ENCODE results near the gene PCDHGA9. TPM values are rescaled to one million over a fixed set of nuclear protein-coding genes. Genes with fewer than 3 reads are reported as not detected.

Gene PCDHGA9
- total RNA-seq (2022; extraction: Qiagen RNA extraction; ENCODE audit: low read depth) = 0.09 TPM in 1 of 5 replicates, not detected in the others

GRCh38 chr5:141402553-141403243 lies at the start of gene PCDHGA9:
Gene PCDHGA9 (plus strand): TSS chr5:141402778. CDS start chr5:141402953, 175 bp downstream.

GRCh38 chr5:141354900-141355469 lies 47.6 kb upstream of the PCDHGA9 start, which contains the start of gene PCDHGA4:
Gene PCDHGA4 (plus strand): TSS chr5:141355021. CDS start chr5:141355108, 87 bp downstream.

GRCh38 chr5:141359790-141360426 lies 42.7 kb upstream of the PCDHGA9 start, which contains the start of gene PCDHGB2:
Gene PCDHGB2 (plus strand): TSS chr5:141359994. CDS start chr5:141360136, 142 bp downstream.

GRCh38 chr5:141363952-141364660 lies 38.5 kb upstream of the PCDHGA9 start, which contains the start of gene PCDHGA5:
Gene PCDHGA5 (plus strand): TSS chr5:141364162. CDS start chr5:141364331, 169 bp downstream.

GRCh38 chr5:141369994-141370848 lies 32.4 kb upstream of the PCDHGA9 start, which contains the start of gene PCDHGB3:
Gene PCDHGB3 (plus strand): TSS chr5:141370242. CDS start chr5:141370395, 153 bp downstream.

GRCh38 chr5:141373673-141374317 lies 28.8 kb upstream of the PCDHGA9 start, which contains the start of gene PCDHGA6:
Gene PCDHGA6 (plus strand): TSS chr5:141373891. CDS start chr5:141374084, 193 bp downstream.

GRCh38 chr5:141382469-141383294 lies 19.9 kb upstream of the PCDHGA9 start, which contains the start of gene PCDHGA7:
Gene PCDHGA7 (plus strand): TSS chr5:141382742. CDS start chr5:141382900, 158 bp downstream.

GRCh38 chr5:141387557-141388311 lies 14.8 kb upstream of the PCDHGA9 start, which contains the start of gene PCDHGB4:
Gene PCDHGB4 (plus strand): TSS chr5:141387698. CDS start chr5:141387885, 187 bp downstream.

GRCh38 chr5:141392429-141393198 lies 10.0 kb upstream of the PCDHGA9 start, which contains the start of gene PCDHGA8:
Gene PCDHGA8 (plus strand): TSS chr5:141392633. CDS start chr5:141392814, 181 bp downstream.

GRCh38 chr5:141397756-141398551 lies 4.6 kb upstream of the PCDHGA9 start, which contains the start of gene PCDHGB5:
Gene PCDHGB5 (plus strand): TSS chr5:141397947. CDS start chr5:141398128, 181 bp downstream.

GRCh38 chr5:141407790-141408505 lies 5.4 kb downstream of the PCDHGA9 start, which contains the start of gene PCDHGB6:
Gene PCDHGB6 (plus strand): TSS chr5:141408021. CDS start chr5:141408203, 182 bp downstream.

GRCh38 chr5:141412854-141413539 lies 10.4 kb downstream of the PCDHGA9 start, which contains the start of gene PCDHGA10:
Gene PCDHGA10 (plus strand): TSS chr5:141412987. CDS start chr5:141413176, 189 bp downstream.

GRCh38 chr5:141417494-141418172 lies 15.1 kb downstream of the PCDHGA9 start, which contains the start of gene PCDHGB7:
Gene PCDHGB7 (plus strand): TSS chr5:141417677. CDS start chr5:141417860, 183 bp downstream.

GRCh38 chr5:141420855-141421488 lies 18.4 kb downstream of the PCDHGA9 start, which contains the start of gene PCDHGA11:
Gene PCDHGA11 (plus strand): TSS chr5:141421051. CDS start chr5:141421228, 177 bp downstream.

Data from A549 treated with ZK216348 at 1 μM for 4 hours (cell line).